Adipocyte (in vitro differentiated cells): ENCODE data around the gene TMED5.

Source experiments
- DNase-seq: peaks from one replicate; pipeline ENCODE4 v3.0.0-alpha.2; 2015; ENCODE audit warnings: low read depth
- H3K27me3 ChIP-seq: replicated peaks from 2 replicates; pipeline ENCODE4 v1.7.0; 2013; ENCODE audit warnings: mild to moderate bottlenecking, low read length, moderate library complexity; ENCODE audit not compliant: control insufficient read depth, insufficient read depth
- H3K36me3 ChIP-seq: 2 replicates; pipeline ENCODE4 v1.7.0; 2013; ENCODE audit warnings: low read length, mild to moderate bottlenecking, moderate library complexity; ENCODE audit not compliant: control insufficient read depth, insufficient read depth, severe bottlenecking
- H3K4me1 ChIP-seq: 2 replicates; pipeline ENCODE4 v1.7.0; 2013; ENCODE audit warnings: mild to moderate bottlenecking, low read length, moderate library complexity; ENCODE audit not compliant: control insufficient read depth, insufficient read depth
- H3K4me3 ChIP-seq: 2 replicates; pipeline ENCODE4 v1.7.0; 2013; ENCODE audit warnings: mild to moderate bottlenecking, low read length, moderate library complexity
- H3K9ac ChIP-seq: 2 replicates; pipeline ENCODE4 v1.7.0; 2013; ENCODE audit warnings: mild to moderate bottlenecking, low read length, moderate library complexity
- H3K9me3 ChIP-seq: 2 replicates; pipeline ENCODE4 v1.7.0; 2013; ENCODE audit warnings: mild to moderate bottlenecking, low read length, moderate library complexity; ENCODE audit not compliant: control insufficient read depth

The TMED5 gene

DNA sequence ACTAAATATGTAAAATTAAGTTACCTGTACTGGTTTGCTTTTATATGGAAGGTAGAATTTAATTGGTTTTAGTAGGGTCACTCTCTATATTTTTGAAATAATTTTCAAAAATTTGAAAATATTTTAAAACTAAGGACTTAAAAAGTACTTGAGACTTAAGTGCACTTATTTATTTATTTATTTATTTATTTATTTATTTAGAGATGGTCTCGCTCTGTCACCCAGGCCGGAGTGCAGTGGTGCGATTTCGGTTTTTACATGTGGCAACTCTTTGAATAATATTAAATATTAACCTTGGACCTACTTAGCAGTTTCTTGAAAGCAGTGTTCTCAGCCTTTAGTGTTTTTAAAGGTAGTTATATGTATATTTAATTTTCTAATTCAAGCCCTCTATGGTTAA lies 36.4 kb downstream of the TMED5 start:
- no peak overlapping the region for H3K4me3 ChIP-seq
- peaks cover 5% of the 10 kb centered on the region for H3K4me1 ChIP-seq
- no peaks in the 10 kb centered on the region for H3K27me3 ChIP-seq
- H3K36me3 ChIP-seq: peaks cover 9% of the 10 kb centered on the region
- no peak overlapping the region for H3K9ac ChIP-seq
- no peak for DNase-seq
- H3K9me3 ChIP-seq: no peaks in the 10 kb centered on the region

DNA sequence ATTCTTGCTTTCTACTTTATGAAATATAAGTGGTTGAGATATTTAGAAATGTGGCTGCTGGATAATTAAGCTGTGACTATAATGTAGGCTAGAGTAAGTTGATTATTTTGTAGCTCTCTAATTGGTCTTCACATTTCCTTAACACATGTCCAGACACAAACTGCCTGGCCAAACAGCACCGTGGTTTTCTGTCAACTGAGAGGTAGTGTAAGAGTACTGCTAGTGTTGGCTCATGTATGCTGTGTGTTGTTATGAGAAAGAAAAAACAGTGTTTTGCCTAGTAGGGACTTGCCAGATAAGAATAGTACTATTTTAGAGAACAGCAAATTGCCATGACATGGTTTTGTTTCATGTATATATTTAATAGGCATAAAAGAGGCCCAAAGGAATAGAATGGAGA lies 37.1 kb downstream of the TMED5 start:
- Histone ChIP-seq H3K9ac (no peak overlapping the region), H3K4me3 (no peak overlapping the region), H3K9me3 (no peaks in the 10 kb centered on the region), H3K36me3 (peaks cover 3% of the 10 kb centered on the region), H3K4me1 (peaks cover 5% of the 10 kb centered on the region), H3K27me3 (no peaks in the 10 kb centered on the region)
- no peak for DNase-seq

DNA sequence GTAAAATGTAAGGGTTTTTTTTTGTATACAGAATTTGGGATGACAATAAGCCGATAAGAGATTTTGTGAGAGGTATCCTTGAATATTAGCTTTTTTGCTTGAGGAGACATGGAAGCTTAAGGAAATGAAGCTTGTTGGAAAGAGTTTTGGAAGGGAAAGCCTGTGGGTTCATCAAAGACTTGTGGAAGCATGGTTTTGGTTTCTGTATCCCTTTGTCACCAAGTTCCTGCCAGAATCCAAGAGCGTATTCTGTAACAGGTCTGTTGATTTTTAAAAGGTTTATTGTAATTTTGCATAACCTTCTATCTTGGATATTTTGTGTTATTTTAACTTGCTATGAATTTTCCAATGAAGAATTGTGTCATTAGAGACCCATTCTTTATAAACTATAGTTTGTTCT lies 38.1 kb downstream of the TMED5 start:
- H3K9ac ChIP-seq: no peak overlapping the region
- DNase-seq: no peak
- H3K4me3 ChIP-seq: no peak overlapping the region
- H3K4me1 ChIP-seq: no peaks in the 10 kb centered on the region
- H3K36me3 ChIP-seq: peaks cover 2% of the 10 kb centered on the region
- H3K27me3 ChIP-seq: no peaks in the 10 kb centered on the region
- H3K9me3 ChIP-seq: no peaks in the 10 kb centered on the region

DNA sequence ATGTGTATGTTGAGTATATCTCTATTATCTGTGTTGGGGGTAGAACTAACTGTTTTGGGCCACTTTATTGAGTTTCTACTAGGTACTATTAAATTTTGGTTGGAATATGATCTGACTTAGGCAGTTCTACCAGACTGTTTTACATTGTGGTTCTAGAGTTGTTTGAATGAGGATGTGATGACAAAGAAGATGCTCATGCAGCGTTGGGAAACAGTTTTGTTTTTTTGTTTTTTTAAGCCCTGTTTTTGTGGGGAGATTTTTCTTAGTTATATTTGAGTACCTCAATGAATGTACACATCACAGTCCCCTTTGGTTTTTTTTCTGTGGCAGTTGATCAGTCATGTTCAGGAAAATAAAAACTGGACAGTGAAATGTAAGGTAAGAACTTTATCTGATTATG lies 40.1 kb downstream of the TMED5 start:
- no peaks in the 10 kb centered on the region for H3K27me3 ChIP-seq
- H3K4me3 ChIP-seq: no peak overlapping the region
- H3K4me1 ChIP-seq: no peaks in the 10 kb centered on the region
- no peaks in the 10 kb centered on the region for H3K9me3 ChIP-seq
- peaks cover 18% of the 10 kb centered on the region for H3K36me3 ChIP-seq
- H3K9ac ChIP-seq: no peak overlapping the region
- peak; percentile 20 for DNase-seq

DNA sequence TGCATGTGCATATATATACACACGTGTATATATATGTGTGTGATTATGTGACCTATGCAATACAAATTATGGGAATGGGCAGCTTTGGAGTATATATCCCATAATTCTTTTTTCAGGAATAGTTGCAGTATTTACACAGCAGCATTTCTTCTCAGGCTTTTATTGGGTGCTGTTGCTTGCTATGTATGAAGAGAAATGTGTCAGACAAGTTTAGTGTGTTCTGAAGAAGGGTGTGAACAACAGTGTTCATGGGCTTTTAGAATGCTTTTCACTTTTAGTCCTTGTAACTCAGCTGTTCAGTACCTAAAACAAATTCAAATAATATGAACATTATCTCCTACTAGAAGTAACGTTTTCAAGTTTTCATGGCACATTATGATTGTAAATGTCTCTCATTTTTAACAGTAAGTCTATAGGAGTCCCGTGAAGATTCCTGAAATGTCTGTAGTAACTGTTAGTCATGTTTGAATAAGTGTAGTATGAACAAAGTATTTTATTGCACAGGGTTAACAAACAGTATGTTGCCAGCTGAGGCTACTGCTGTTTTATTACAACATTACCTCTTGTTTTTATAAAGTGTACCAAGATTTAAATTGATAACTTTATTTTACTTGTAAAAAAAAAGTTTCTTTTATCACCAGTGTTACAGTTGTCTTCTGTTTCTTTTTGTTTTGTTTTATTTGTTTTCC lies 42.5 kb downstream of the TMED5 start:
- no peaks in the 10 kb centered on the region for H3K27me3 ChIP-seq
- no peaks in the 10 kb centered on the region for H3K4me1 ChIP-seq
- H3K4me3 ChIP-seq: no peak overlapping the region
- H3K36me3 ChIP-seq: peaks cover 28% of the 10 kb centered on the region
- peak; percentile 3 for DNase-seq
- H3K9ac ChIP-seq: no peak overlapping the region
- H3K9me3 ChIP-seq: no peaks in the 10 kb centered on the region

DNA sequence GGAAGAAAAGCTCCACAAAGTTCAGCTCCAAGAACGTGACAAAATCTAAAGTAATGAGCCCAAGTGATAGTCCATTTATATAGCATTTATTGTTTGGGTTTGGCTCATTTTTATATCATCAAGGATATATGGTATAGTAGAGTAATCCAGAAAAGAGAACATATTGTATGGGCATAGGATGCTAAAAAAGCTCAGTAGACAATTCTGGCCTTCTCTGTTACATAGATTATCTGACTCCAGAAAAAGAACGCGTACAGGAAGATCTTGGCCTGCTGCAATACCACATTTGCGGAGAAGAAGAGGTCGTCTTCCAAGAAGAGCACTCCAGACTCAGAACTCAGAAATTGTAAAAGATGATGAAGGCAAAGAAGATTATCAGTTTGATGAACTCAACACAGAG lies 43.8 kb downstream of the TMED5 start:
- DNase-seq: no peak
- H3K4me1 ChIP-seq: no peaks in the 10 kb centered on the region
- H3K9me3 ChIP-seq: no peaks in the 10 kb centered on the region
- H3K4me3 ChIP-seq: no peak overlapping the region
- H3K9ac ChIP-seq: no peak overlapping the region
- no peaks in the 10 kb centered on the region for H3K27me3 ChIP-seq
- H3K36me3 ChIP-seq: peaks cover 28% of the 10 kb centered on the region

DNA sequence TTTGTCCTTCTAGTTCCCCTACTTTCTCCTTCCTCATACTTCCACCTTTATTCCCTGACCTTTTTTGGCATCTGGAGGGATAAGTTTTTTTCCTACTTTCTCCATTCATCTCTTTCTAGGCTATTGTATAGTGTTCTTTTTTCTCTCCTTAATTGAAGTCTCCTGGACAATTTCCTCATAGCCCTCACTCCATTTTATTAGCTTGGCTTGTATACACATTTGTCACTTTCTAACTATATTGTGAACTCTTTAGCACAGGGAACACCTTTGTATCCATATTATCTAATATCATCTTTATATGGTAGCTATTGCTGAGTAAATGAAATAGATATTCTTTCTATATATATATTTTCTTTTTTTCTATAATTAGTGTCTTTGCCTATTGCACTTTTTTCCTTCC lies 47.6 kb downstream of the TMED5 start:
- Histone ChIP-seq H3K4me3 (no peak overlapping the region), H3K4me1 (no peaks in the 10 kb centered on the region), H3K9me3 (no peaks in the 10 kb centered on the region), H3K27me3 (no peaks in the 10 kb centered on the region), H3K9ac (no peak overlapping the region), H3K36me3 (peaks cover 34% of the 10 kb centered on the region)
- no peak for DNase-seq

DNA sequence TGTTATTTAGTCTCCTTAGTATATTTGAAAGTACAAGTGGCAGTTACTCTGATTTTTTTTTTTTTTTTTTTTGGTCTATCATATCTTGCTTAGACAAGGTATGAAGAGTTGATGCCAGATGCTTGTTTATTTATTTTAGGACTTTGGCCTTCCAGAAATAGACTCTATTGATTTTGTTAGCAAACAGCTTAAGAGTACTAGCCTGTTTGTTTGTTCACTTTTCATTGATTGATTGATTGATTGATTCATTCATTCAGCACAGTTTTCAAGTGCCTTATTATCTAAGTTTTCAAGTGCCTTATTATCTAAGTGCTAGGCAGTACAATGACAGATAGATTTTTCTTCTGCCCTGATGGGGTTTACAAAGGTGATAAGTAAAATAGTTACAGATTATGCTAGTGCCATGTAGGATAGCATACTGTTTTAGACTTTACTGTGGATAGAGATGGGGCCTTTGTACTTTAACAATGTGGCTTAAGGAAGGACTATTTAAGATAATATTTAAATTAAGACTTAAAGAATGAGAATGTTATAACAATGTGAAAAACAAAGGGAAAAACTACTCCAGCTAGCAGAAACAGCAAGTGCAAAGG lies 50.6 kb downstream of the TMED5 start:
- DNase-seq: no peak
- peaks cover 13% of the 10 kb centered on the region for H3K36me3 ChIP-seq

DNA sequence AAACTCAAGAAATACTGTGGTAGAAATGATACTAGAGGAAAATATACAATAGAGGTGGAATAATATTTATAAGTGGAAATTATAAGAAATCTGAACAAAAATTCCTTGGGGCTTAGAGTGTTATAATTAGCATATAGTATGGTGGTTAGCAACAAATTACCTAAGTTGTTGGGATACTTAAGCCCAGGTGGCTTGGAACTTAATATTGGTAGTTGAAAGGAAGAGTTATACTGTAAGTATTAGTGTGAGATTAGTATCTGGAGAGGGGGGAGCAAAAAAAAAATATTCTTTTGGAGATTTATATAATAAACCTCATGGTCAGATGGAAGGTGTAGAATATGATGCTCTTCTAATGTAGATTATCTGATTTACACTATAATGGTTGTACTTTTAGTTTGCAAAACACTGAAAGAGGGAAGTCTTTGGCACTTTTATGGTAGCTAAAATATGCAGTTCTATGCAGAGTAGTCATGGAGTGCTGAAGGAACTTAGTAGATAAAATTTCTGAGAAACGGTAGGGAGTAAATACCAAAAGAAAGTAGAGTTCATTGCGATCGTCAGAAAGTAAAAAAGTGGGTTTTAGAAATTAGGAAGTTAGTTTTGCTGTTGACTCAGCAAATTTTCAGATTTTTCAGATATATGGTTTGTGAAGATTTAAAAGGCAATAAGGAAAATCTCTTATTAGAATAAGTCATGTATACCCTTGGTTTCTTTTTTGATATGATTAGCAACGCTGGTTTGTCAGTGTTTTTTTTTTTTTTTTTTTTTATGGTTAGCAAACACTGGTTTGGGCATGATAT lies 55.5 kb downstream of the TMED5 start:
- Histone ChIP-seq H3K9ac (no peak overlapping the region), H3K9me3 (no peaks in the 10 kb centered on the region), H3K4me3 (no peak overlapping the region), H3K36me3 (peaks cover 7% of the 10 kb centered on the region), H3K4me1 (no peaks in the 10 kb centered on the region), H3K27me3 (no peaks in the 10 kb centered on the region)
- no peak for DNase-seq

More for the DNA sequence above, 50.6 kb downstream of the TMED5 start:
- no peaks in the 10 kb centered on the region for H3K9me3 ChIP-seq
- H3K27me3 ChIP-seq: no peaks in the 10 kb centered on the region
- H3K4me1 ChIP-seq: no peaks in the 10 kb centered on the region
- H3K9ac ChIP-seq: no peak overlapping the region
- H3K4me3 ChIP-seq: no peak overlapping the region

DNA sequence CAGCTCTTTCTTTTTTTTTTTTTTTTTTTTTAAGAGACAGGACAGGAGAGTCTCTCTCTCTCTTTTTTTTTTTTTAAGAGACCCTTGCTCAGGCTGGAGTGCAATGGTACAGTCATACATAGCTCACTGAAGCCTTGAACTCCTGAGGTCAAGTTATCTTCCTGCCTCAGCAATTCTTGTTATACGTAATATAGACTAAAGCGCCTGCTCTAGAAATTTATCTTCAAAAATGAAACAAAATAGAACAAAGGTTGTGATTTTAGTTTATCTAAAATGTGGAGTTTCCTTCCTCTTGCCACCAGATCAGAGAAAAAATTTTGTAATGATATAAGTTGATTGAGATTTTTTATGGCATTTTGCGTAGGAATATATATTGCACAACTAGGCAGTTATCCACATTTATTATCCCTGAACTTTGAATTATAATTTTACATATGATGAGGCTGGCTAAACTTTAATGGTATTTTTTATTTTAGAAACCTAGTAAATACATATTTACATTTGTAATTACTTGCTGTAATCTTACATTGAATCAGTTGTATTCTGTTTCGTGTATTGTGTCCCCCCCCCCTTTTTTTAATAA lies 56.9 kb downstream of the TMED5 start:
- no peaks in the 10 kb centered on the region for H3K27me3 ChIP-seq
- peaks cover 16% of the 10 kb centered on the region for H3K36me3 ChIP-seq
- H3K4me1 ChIP-seq: no peaks in the 10 kb centered on the region
- no peak for DNase-seq
- H3K9ac ChIP-seq: no peak overlapping the region
- H3K9me3 ChIP-seq: no peaks in the 10 kb centered on the region
- no peak overlapping the region for H3K4me3 ChIP-seq

DNA sequence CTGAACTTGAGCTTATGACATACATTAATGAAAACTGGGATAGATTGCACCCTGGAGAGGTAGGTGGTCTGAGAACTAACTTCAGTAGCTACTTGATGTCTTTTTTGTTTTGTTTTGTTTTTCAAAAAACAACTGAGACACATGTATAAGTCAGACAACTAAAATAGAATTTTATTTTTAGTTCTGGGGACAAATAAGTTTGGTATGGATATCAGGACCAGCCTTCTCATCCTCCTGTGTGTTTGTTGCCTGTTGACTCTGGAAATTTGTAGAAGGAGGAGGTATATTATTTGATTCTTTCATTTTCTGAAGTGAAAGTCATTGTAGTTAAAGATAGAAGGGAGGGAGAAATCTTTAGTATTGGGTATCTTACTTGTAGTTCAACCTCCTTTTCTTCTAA lies 59.6 kb downstream of the TMED5 start:
- no peaks in the 10 kb centered on the region for H3K9me3 ChIP-seq
- H3K4me3 ChIP-seq: no peak overlapping the region
- H3K27me3 ChIP-seq: no peaks in the 10 kb centered on the region
- no peak for DNase-seq
- H3K4me1 ChIP-seq: no peaks in the 10 kb centered on the region
- no peak overlapping the region for H3K9ac ChIP-seq
- peaks cover 26% of the 10 kb centered on the region for H3K36me3 ChIP-seq
